VCaP (cell line): ENCODE data around the gene CNTNAP5.

Source experiments
- H3K27ac ChIP-seq: fragments of 450-650 bp; 2 replicates; pipeline ENCODE4 v1.5.1; 2017
- CTCF ChIP-seq: fragments of 450-650 bp; conservative IDR thresholded peaks from 2 replicates; pipeline ENCODE4 v1.5.1; 2017; ENCODE audit warnings: mild to moderate bottlenecking, moderate library complexity

The CNTNAP5 gene

GRCh38 chr2:124039032-124039431, 13.9 kb downstream of the CNTNAP5 start:
- TF ChIP-seq CTCF = no peak
- H3K27ac ChIP-seq = no peak overlapping the region

GRCh38 chr2:124039762-124040291, 14.7 kb downstream of the CNTNAP5 start:
- H3K27ac ChIP-seq = no peak overlapping the region
- no peak for TF ChIP-seq CTCF

- H3K27ac ChIP-seq = no peak overlapping the region
- TF ChIP-seq CTCF = no peak
These were observed 20.8 kb downstream of the CNTNAP5 start for GRCh38 chr2:124045894-124046293.

GRCh38 chr2:124046332-124046731, 21.2 kb downstream of the CNTNAP5 start:
- no peak for TF ChIP-seq CTCF
- H3K27ac ChIP-seq = no peak overlapping the region

- TF ChIP-seq CTCF = no peak
- H3K27ac ChIP-seq = peak overlapping the region; percentile 69
These were observed 23.0 kb downstream of the CNTNAP5 start for GRCh38 chr2:124048102-124048501.

GRCh38 chr2:124048664-124049063, 23.6 kb downstream of the CNTNAP5 start:
- TF ChIP-seq CTCF = no peak
- H3K27ac ChIP-seq = peak overlapping the region; percentile 69

GRCh38 chr2:124049136-124049535, 24.0 kb downstream of the CNTNAP5 start:
- no peak for TF ChIP-seq CTCF
- peak overlapping the region; percentile 69 for H3K27ac ChIP-seq
